Suppressor macrophage treated with lipopolysaccharide for 4 hours (primary cell): ENCODE results near the gene TCEAL9.
A peak's percentile ranks its signal among the peaks of the same experiment; 100 is the strongest.
"Not testable (repeated sequence)": the region's sequence is repeated elsewhere in the genome, so short reads cannot be mapped to it uniquely, and the experiment has no call there.

Experiments used
- DNase-seq: peaks from one replicate; pipeline ENCODE4 v3.0.0-alpha.2; 2020

Gene TCEAL9

DNA sequence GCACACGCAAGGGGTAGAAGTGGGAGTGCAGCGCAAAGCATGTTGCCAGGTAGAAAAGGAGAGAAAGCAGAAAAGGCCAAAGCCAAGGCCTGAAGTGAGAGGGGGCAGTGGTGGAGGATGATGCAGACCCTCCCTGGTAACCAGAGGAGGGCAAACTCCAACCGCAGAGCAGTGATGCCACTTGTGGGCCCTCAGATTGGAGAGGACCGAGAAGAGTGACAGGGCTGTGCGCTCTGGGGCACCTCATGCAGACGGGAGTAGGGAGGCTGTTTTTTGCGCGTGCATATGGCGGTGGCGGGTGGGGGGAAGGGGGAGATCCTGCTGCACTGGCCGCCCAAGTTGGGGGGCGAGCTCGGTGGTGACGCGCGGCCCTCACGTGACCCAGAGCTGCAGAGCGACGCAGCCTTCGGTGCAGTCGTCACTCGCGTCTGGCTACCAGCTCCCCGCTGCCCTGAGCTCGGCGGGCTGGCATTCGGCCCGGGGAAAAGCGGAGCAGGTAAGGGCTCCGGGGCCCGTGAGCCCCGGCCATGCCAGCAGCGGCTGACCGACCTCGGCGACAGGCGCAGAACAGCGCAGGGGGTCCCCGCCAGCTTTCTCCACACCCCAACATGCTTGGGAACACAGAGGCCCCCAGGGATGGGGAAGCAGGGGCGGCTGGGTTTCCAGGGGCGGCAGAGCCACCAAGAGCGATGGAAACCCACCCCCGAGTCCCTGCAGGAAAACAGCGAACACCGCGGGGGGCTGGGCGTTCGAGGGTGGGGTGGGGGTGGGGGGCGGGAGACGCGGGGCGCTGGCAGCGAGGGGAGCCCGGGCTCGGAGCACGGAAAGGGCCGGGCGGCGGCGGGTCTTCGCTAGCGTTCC is 20.0 kb downstream of the TCEAL9 start, which contains the start of gene BEX3:
TSS of gene BEX3 (plus strand) at position 421 of the 861 bp plus-strand sequence. CDS start 984 bp downstream, outside the sequence.
- no peak for DNase-seq

DNA sequence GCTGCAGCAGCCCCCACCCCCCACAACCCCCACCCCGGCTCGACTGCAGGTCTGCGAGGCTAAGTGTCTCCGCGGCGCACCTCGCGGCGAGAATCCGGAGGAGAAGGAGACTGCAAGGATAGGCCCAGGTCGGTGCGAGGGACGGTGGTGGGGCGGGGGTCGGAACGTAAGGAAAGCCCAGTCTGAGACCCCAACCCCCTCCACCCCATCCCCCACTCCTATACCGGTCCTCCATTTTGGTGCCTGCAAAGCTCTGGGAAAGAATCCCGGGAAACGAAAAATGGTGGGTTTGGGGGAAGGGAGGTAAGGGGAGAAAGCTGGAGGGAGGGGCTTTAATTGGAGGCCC is 20.6 kb downstream of the TCEAL9 start:
- DNase-seq, result no peak

DNA sequence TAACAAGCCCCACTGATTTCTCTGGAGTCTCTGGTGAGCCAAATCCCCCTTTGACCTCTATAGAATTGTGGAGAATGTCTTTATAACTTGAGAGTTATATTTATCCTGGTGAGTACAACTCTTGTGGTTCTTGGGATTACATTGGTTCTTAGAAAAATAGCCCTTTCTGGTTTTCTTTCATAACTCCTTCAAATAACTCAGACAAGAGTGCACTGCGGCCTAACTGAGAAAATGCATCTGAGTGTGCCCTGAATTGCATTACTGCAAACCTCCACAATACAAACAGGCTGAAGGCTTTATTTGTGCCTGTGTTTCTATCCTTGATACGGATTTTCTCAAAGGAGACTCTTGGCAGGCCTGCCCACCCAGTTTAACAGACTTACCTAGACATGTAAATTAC is 22.7 kb downstream of the TCEAL9 start:
- no peak for DNase-seq

DNA sequence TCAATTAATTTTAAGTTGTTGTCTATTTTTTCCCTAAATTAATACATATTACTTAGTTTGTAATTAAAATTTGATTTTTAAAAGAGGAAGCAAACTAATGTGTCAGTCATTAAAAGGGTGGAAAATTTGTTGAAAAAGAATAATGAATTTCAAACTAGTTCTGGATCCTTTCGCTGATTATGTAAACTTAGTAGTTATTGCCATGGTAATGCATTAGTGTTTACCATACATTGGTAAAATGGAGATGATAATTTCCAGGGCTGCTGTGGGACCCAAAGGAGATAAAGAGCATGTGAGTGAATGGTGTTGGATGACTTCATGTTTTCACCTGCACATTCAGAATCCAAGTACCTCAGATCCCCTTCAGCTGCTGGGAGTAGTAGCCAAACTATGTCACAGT is 26.6 kb downstream of the TCEAL9 start:
- no peak for DNase-seq

- DNase-seq, result no peak
Measured at GRCh38 chrX:103384672-103385071, 28.4 kb downstream of the TCEAL9 start.

DNA sequence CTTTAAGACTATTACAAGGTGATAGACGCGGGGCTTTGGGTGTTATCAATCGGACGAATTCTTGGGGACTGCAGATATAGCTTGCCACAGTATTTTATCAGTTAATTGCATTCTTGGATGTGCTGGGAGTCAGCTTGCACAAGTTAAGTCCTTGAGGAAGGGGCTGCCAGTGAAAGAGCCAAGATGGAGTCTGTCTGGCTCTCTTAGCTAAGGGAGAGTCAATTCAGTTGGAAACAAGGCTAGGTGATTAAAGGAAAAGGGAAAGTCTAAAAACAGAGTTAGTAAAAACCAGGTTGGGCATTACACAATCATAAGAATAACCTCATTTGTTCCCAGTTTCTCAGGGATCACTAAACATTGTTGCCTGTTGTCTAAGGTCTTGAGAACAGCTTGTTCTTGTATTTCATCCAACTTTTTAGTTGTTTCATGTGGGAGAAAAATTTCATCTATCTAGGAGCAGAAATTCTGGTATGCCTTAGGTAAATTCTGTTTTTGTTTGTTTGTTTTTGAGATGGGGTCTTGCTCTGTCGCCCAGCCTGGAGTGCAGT is 29.1 kb downstream of the TCEAL9 start:
- DNase-seq, result not testable (repeated sequence)

DNA sequence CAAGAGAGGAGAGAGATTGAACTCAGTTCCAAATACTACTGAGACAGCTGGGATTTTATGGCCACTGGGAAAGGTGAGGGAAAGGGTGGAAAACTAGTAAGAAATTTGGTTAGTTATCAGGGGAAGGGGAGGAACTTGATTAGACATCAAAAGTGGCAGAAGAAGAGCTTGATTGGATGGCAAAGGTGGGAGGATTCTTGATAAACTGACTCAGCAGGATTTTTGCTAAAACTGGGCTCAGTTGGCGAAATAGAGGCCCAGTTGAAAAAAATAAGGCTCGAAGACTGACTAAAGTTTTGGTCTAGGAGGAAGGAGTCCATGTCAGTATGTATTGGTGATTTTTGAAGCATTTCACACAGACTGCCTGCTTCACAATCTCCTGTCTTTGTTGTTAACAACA is 30.0 kb downstream of the TCEAL9 start:
- no peak for DNase-seq

DNA sequence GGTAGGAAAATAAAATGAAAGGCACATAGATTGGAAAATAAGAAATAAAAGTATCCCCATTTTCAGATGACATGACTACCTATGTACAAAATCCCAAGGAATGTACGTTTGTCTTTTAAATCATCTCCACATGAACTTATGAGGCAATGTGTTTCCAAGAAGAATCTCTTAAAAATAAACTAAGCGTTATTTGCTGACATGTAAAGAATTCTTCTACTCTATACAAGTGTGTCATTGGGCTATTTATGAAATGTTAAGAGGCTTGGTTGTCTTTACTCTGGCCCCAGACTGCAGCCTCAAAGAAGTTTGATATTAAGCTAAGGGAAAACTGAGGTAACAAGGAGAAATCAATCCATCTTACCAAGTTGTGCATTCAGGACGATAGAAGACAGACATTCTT is 37.2 kb downstream of the TCEAL9 start:
- no peak for DNase-seq

- DNase-seq, result no peak
Measured at GRCh38 chrX:103396186-103396585, 39.9 kb downstream of the TCEAL9 start.

GRCh38 chrX:103396660-103397059 is 40.4 kb downstream of the TCEAL9 start:
- no peak for DNase-seq

- DNase-seq, result no peak
Measured at GRCh38 chrX:103397707-103398106, 41.4 kb downstream of the TCEAL9 start.

GRCh38 chrX:103398421-103398864 is 42.1 kb downstream of the TCEAL9 start:
- peak; percentile 68 for DNase-seq

DNA sequence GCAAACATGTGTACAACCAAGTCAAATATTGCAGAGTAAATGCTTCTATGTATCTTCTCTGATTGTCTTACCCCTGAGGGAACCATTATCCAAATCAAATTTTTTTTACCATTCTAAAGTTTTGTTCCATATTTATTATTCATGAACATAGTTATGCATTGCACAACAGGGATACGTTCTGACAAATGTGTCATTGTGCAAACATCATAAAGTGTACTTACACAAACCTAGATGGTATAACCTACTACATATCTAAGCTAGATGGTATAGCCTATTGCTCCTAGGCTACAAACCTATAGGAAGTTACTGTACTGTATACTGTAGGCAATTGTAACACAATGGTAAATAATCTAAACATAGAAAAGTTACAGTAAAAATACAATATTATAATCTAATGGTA is 43.4 kb downstream of the TCEAL9 start:
- no peak for DNase-seq

GRCh38 chrX:103400931-103401330 is 44.6 kb downstream of the TCEAL9 start:
- no peak for DNase-seq

DNA sequence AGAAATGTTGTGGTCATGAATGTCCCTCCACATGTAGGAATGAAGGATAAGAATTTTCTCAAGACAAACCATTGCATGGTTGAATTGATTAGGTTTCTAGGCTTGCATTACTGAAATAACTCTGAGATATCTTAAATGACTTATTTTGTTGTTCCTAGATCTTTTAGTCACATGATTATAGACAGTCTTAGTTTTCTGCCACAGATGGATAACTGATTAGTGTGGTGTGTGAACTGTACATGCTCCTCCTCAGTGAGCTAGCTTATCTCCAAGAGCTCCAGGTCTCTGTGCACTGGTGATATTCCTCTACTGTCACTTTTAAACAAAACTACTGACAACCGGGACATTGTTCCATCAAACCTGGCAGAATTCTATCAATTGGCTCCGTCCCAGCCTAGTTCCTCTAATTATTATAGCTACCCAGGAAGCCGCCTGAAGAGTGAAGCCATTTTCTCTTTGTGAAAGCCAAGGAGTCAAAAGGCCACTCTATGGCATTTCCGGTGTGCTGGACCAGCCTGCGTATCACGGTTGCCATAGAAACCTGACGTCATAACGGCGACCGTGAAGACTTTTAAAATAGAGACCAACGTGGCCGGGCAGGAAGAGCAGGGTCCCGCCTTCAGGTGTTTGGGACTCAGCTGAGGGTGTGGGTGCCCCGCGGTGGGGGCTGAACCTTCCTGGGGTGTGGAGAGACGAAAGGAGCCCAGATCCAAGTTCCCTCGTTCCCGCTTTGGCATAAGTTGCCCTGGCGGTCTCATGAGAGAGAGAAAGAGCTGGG is 48.1 kb downstream of the TCEAL9 start:
- DNase-seq, result peak; percentile 68

DNA sequence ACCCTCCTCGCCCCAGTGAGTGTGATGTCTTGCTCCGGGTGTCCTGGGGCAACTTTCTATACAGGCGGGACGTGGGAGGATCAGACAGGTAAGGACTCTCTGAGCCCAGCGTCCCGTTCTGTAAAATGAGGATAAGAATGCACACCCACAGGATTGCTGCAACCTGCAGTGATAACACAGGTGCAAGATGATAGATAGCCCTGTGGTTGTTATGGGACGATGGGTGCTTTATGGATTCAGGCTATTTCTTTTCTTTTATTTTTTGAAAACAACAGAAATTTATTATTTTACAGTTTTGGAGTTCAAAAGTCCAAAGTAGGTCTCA is 48.7 kb downstream of the TCEAL9 start:
- DNase-seq, result no peak

DNA sequence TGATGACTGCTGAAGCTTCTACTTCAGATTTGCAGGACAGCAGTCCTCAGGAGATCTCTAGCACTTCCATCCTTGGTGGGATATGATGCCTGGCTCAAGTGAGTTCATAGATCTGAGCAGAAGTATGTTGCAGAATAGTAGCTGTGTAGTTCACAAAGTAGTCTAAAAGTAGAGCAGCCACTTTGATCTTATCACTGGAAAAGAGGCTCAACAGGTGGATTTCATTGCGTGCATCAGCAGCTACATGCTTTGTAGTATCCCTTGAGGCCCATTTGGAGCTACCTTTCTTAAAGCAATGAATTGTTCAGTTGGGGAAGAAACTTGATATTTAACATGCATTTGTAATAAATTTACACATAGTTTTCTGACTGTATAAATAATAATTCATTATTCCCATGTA is 50.0 kb downstream of the TCEAL9 start:
- no peak for DNase-seq

- no peak for DNase-seq
Measured at GRCh38 chrX:103407776-103408175, 51.5 kb downstream of the TCEAL9 start.
